HCT116 (cell line): Measurements from ENCODE around the gene KIF26B.

Experiments used
- CEBPB ChIP-seq: IDR thresholded peaks from 2 replicates; pipeline ENCODE4 v1.6.1; 2012; ENCODE audit warnings: low read depth
- CTCF ChIP-seq, 3 experiments: fragments of 200-600 bp in 1 of 3; sonication (generic) in 1 of 3; IDR thresholded peaks in 2 of 3; conservative IDR thresholded peaks in 1 of 3; 2 replicates each; pipeline ENCODE4 v1.5.1; 2012 to 2017; ENCODE audit warnings: low read depth in 2 of 3, low read length in 2 of 3, antibody characterized with exemption in 1 of 3, borderline replicate concordance in 1 of 3, control low read depth in 1 of 3, mild to moderate bottlenecking in 1 of 3, mixed read lengths in 1 of 3, mixed run types in 1 of 3, moderate library complexity in 1 of 3; ENCODE audit not compliant: insufficient read depth in 1 of 3
- EZH2 ChIP-seq: fragments of 200-600 bp; sonication (generic); IDR thresholded peaks from 2 replicates; pipeline ENCODE4 v1.6.1; 2017; ENCODE audit warnings: antibody characterized with exemption, mixed run types
- EZH2phosphoT487 ChIP-seq: fragments of 200-600 bp; IDR thresholded peaks from 2 replicates; pipeline ENCODE4 v1.6.1; 2018; ENCODE audit warnings: antibody characterized with exemption, borderline replicate concordance
- MAX ChIP-seq: IDR thresholded peaks from 2 replicates; pipeline ENCODE4 v1.6.1; 2012
- YY1 ChIP-seq: IDR thresholded peaks from 2 replicates; pipeline ENCODE4 v1.6.1; 2011; ENCODE audit warnings: low read length, low read depth, moderate library complexity, mild to moderate bottlenecking; ENCODE audit not compliant: insufficient replicate concordance; ENCODE audit errors: extremely low read depth
- ZFX ChIP-seq: fragments of 450-650 bp; IDR thresholded peaks from 2 replicates; pipeline ENCODE4 v1.6.1; 2017
- ZNF274 ChIP-seq: fragments of 200-500 bp; sonication (Bioruptor generic); IDR thresholded peaks from 2 replicates; pipeline ENCODE4 v1.6.1; 2014; ENCODE audit warnings: mild to moderate bottlenecking, low read depth, low read length, inconsistent platforms
- TF ChIP-seq, protein P1 (sequence below): IDR thresholded peaks from 2 replicates; pipeline ENCODE4 v1.6.1; 2012; ENCODE audit warnings: low read depth

GRCh38 chr1:245587435-245588115, 432.8 kb downstream of the KIF26B start:
- TF ChIP-seq EZH2phosphoT487 (no peak), ZNF274 (no peak), YY1 (no peak), ZFX (no peak), CTCF (IDR thresholded peaks at IDR 0.05 in 2 of 3, conservative IDR thresholded peaks at IDR 0.05 in 1 of 3; ENCODE audit: borderline replicate concordance in 1 of 3, insufficient read depth in 1 of 3, low read depth in 2 of 3, low read length in 2 of 3) (no peak), MAX (no peak), CEBPB (no peak), EZH2 (no peak)
- TF ChIP-seq, protein P1, sequence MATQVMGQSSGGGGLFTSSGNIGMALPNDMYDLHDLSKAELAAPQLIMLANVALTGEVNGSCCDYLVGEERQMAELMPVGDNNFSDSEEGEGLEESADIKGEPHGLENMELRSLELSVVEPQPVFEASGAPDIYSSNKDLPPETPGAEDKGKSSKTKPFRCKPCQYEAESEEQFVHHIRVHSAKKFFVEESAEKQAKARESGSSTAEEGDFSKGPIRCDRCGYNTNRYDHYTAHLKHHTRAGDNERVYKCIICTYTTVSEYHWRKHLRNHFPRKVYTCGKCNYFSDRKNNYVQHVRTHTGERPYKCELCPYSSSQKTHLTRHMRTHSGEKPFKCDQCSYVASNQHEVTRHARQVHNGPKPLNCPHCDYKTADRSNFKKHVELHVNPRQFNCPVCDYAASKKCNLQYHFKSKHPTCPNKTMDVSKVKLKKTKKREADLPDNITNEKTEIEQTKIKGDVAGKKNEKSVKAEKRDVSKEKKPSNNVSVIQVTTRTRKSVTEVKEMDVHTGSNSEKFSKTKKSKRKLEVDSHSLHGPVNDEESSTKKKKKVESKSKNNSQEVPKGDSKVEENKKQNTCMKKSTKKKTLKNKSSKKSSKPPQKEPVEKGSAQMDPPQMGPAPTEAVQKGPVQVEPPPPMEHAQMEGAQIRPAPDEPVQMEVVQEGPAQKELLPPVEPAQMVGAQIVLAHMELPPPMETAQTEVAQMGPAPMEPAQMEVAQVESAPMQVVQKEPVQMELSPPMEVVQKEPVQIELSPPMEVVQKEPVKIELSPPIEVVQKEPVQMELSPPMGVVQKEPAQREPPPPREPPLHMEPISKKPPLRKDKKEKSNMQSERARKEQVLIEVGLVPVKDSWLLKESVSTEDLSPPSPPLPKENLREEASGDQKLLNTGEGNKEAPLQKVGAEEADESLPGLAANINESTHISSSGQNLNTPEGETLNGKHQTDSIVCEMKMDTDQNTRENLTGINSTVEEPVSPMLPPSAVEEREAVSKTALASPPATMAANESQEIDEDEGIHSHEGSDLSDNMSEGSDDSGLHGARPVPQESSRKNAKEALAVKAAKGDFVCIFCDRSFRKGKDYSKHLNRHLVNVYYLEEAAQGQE, result no peak
